DMS153 (cell line): ENCODE measurements around the gene SUSD3.

Source experiments
- DNase-seq: peaks from one replicate; lab custom pipeline; 2025; lab: John Stamatoyannopoulos, UW

SUSD3 gene

GRCh38 chr9:93123561-93124283 lies 65.2 kb downstream of the SUSD3 start:
- no peak for DNase-seq

DNA sequence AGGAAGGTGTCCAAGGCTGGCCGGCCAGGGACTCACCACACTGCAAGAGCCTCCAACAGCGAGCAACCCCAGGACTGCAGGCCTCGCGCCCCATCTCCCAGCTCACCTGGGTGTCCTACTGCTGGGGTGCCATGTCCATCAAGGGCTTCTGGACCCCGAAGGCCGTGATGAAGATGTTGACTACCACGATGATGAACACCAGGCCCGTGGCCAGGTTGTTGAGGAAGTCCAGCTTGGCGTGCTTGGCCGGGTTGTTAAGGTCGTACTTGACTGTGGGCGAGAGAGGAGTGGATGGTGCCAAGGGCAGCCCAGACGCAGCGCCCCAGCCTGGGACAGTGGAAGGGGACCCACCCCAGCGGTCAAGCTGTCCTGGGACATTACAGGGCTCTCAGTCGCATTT lies 66.3 kb downstream of the SUSD3 start:
- no peak for DNase-seq

DNA sequence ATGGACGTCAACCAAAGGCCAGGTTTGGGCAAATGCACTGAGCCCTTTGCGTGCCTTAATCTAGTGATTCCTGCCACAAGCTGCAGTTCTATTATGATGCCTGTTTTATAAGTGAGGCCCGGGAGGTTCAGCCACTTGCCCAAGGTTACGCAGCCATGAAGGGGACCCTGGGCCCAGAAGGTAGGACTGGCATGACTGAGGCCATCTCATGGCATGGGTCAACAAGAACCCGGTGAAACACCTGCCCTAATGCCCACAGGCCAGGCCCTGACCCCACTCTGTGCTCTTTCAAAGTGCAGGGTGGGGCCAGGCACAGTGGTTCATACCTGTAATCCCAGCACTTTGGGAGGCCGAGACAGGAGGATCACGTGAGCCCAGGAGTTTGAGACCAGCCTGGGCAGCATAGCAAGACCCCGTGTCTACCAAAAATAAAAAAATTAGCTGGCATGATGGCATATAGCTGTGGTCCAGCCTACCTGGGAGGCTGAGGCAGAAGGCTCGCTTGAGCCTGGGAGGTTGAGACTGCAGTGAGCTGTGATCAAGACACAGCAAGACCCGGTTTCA lies 66.9 kb downstream of the SUSD3 start:
- no peak for DNase-seq

- DNase-seq = no peak
These were observed 67.8 kb downstream of the SUSD3 start for GRCh38 chr9:93126151-93126781.

GRCh38 chr9:93126825-93127368 lies 68.4 kb downstream of the SUSD3 start:
- DNase-seq = no peak

- DNase-seq = no peak
These were observed 69.0 kb downstream of the SUSD3 start for GRCh38 chr9:93127395-93127911.

DNA sequence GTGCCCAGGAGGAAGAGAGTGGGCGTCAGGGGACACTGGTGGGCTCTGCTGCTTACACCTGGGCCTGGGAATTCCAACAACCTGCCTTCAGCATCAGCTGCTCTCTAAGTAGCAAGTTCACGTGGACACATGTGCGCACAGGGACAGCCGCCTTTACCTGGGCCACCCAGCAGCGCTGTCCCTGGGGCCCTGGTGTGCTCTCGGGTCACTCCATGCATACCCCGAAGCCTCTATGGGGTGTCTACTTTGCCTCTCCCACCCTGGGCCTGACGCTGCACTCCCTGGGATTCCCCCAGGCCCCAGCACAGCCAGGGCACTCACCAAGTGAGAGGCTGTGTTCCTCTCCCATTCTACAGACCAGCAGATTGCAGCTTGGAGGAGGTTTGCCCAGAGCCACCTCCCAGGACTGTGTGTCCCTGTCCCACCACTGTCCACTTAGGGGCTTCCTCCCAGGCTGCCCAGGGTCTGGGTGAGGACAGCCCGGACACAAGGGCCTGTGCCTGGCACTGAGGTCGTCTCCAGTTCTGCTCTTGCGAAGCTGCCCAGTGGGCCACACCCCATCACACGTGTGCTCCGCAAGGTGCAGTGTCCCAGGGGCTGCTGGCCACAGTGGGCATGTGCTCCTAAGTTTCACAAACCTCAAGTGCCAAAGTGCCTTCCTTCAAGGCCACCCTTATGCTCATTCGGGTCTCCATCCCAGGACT lies 69.7 kb downstream of the SUSD3 start:
- no peak for DNase-seq

DNA sequence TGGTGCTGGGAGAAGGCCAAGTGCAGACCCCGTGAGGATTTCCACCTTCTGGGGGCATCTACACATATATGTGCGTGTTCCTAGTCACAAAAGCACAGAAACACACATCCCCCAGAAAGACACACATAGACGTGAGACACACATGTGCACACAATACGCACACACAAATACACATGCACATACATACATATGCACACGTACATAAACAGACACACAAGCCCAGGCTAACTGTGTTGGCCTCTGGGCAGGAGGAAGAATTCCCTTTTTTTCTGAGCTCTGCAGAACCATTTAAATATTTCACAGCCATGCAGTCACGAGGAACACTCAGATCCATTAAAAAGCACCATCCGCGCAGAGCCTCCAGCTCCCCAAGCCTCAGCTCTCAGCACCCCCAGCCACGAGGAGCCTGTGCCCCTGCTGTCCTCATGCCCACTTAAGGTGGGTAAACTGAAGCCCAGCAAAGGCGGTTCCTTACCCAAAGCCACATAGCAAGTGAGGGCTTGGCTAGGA lies 70.3 kb downstream of the SUSD3 start:
- no peak for DNase-seq

- no peak for DNase-seq
These were observed 70.8 kb downstream of the SUSD3 start for GRCh38 chr9:93129286-93129685.

GRCh38 chr9:93129691-93130500 lies 71.4 kb downstream of the SUSD3 start:
- DNase-seq = no peak

GRCh38 chr9:93130861-93131481 lies 72.5 kb downstream of the SUSD3 start:
- no peak for DNase-seq

DNA sequence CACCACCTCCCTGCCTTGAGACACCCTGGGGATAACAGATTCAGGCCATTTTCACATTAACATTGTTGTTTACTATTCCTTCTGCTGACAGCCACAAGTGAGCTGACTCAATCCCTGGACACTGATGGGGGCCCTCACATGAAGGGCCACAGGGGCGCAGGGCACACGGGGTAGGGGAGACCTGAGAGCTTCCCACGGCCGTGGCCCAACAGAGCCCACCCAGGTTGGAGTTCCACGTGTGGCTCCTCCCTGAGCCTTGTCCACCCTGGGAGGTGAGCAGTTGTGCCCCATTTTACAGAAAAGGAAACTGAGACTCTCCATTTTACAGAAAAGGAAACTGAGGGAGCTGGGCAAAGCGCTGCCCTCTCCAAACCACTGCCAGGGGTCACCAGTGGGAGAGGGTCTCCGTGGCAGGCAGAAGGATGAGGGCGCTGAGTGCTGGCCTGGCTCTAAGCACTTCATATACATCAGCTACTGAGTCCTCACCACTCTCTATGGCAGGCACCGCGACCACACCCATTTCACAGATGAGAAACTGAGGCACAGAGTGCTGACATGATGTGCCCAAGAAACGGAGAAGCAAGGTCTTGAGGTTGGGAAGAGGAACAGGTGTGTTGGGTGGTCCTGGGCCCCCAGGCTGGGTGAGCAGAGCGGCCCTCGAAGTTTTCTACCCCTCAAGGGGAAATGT lies 73.2 kb downstream of the SUSD3 start:
- no peak for DNase-seq

GRCh38 chr9:93132287-93132927 lies 73.9 kb downstream of the SUSD3 start:
- DNase-seq = no peak

GRCh38 chr9:93132946-93133680 lies 74.6 kb downstream of the SUSD3 start:
- no peak for DNase-seq

DNA sequence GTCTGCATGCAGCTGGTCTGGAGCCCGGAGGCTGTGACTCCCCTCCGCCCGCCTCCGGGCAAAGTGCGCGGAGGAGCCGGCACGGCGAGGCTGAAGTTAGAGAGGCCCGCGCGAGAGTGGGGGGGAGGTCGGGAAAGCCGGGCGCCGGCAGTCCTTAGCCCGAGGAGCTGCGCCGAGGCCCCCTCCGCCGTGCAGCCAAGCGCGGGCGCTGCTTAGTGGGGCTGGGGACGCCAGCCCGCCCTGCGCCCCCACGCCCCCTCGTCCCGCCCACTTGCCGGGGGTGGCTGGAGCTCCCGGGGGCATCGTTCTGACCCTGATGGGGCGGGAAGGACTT lies 75.1 kb downstream of the SUSD3 start:
- no peak for DNase-seq

GRCh38 chr9:93134015-93134739 lies 75.7 kb downstream of the SUSD3 start, which contains the start of gene NINJ1:
Gene NINJ1 (minus strand): TSS chr9:93134251. CDS start chr9:93134217, 34 bp downstream.
- no peak for DNase-seq
